Astrocyte of the hippocampus (primary cell): ENCODE results near the gene ARSK.

ENCODE experiments used
- DNase-seq: peaks from one replicate; pipeline ENCODE4 v3.0.0; 2011; ENCODE audit warnings: low read depth, low spot score

ARSK gene

DNA sequence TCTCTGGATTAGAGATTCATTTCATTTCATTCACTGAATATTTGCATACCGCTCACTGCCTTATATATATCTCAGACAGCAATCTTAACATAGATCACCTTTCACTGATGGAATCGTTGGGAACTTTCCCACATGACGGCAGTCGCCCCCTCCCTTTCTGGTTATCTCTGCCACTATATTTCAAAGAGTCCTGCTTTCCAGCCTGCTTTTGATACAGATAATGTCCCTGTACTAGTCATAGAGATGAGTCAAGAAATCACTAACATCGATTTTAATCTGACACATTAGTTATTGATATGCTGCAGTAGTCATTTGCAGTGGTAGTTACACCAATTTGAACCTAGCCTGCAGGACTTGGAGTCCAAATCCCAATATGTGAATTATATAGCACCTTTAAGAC is 8.5 kb downstream of the ARSK start:
- DNase-seq, result no peak

DNA sequence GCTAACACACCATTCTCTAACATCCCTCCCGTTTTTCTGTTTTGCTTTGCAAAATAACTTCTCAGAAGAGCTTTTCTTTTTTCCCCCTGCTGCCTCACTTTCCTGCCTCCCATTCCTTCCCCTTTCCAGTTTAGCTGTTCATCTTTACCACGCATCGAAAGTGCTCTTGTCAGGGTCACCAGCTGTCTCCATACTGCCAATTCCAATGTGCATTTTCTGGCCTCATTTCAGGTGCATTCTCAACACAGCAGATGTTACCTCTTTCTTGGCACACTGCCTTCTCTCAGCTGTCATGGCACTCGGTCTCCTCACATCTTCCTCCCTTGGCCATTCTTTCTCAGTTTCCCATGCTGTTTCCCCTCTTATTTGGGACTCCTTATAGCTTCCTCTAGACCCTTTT is 9.5 kb downstream of the ARSK start:
- DNase-seq, result no peak

DNA sequence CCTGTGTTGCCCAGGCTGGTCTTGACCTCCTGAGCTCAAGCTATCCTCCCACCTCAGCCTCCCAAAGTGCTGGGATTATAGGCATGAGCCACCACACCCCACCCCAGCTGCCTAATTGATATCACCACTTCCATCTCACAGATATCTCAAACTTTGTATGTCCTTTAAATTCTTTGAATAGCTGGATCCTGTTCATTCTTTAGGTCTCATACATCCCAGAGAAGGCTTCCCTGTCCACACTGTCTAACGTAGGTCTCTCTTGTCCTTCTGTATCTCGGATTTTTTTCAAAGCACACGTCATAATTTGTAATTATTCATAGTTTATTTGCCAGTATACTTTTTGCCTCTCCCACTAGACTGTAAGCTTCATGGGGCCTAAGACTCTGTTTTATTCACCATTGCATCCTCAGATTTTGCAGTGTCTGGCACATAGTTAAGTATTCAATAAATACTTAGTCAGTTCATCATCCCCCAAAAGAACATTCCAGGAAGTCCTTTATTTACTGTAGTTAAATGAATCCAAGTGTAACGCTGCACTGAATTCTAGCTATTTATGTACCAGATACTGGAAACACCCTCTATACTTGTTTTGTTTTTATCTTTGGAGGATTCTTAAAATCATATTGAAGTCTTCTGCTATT is 10.5 kb downstream of the ARSK start:
- peak; percentile 42 for DNase-seq

DNA sequence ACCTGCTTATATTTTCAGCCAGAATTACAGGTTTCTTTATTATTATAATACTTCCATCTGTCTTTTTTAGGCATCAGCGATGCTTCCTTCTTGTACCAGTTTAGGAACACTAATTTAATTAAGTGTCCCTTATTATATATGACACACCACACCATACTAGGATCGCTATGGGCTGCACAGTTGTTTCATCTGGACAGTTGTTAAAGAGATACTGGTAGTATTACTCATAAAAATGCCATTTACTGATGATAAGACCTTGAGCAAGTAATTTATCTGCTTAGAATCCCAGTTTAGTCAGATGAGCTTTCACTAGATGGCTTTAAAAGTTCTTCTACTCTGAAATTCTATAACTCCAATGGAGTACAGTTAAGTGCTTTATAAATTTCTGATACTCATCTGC is 17.1 kb downstream of the ARSK start:
- no peak for DNase-seq

DNA sequence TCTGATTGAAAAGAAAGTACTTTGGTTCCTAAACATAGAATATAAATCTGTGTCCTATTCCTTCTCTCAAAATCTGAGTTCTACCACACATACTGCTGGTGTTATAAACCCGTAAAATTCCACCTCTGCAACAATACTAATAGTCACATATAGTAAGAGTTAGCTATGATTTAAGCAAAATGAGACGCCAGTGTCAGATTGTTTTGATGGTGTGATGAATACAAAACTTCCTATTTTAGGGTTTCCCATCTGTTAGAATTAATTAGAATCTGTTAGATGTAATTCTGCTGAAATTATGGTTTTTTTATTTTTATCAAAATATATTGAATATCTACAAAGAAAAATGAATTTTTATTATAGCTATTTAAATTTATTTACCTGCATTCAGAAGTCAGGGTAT is 26.7 kb downstream of the ARSK start:
- no peak for DNase-seq

DNA sequence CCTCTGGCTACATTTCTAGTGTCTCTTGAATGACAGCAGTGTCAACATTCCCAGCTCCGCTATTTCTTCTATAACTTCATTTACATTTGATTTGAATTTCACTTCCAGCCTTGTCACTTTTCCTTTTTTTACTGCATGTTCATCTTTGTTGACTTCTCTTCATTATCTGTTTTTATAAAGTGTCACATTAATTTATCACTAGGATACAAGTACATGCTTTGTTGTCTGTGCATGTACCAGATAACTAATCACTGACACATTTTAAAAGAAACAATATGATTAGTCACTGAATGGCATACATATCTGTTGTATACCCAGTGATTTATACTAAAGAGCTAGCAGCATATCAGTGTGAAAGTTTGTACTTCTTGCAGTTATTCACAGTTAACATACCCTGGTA is 29.1 kb downstream of the ARSK start:
- DNase-seq, result no peak

DNA sequence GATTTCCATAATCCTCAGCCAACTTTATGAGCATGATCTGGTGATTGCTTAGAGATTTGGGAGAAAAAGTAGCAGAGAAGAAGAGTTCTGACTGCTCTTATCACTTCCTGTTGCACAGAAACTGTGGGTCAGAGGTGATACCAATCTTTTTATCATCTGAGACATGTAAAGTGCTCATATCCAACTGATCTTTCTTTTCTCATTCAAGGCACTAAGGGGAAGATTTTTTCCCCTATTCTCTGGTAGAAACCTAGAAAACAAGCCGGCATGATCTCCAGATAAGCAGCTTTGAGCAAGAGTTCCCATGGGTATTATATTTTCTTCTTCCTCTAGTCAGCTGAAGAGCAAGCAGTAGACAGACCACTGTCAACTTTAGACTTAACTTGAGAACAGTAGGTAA is 36.0 kb downstream of the ARSK start:
- DNase-seq, result no peak

DNA sequence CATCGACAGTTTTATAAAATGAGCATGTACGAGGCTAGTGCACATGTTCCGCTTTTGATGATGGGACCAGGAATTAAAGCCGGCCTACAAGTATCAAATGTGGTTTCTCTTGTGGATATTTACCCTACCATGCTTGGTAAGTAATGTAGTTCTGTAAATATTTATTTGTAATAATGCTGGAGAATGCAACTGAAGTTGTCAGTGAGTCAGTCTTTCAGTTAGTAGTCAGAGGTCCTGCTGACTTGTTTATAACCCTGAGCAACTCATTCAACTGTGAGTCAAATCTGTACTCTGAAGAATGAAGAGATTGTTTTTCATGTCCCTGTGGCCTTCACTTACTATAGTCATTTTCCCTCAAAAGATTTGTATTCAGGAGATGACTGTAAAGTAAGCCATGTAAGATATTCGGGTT is 36.6 kb downstream of the ARSK start:
- peak; percentile 68 for DNase-seq

DNA sequence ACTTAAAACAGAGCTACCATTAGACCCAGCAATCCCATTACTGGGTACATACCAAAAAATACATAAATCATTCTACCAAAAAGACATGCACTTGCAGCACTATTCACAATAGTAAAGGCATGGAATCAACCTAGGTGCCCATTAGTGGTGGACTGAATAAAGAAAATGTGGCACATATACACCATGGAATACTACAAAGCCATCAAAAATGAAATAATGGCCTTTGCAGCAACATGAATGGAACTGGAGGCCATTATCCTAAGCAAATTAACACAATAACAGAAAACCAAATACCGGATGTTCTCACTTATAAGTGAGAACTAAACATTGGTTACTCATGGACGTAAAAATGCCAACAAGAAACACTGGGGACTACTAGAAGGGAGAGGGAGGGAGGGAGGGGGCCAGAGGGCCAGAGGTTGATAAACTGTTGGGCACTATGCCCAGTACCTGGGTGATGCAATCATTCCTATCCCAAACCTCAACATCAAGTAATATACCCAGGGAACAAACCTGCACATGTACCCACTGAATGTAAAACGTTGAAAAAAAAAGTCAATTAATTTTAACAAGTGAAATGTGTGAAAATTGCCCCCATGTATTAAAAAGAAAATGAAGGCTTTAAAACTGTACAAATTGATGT is 40.5 kb downstream of the ARSK start:
- DNase-seq, result no peak

DNA sequence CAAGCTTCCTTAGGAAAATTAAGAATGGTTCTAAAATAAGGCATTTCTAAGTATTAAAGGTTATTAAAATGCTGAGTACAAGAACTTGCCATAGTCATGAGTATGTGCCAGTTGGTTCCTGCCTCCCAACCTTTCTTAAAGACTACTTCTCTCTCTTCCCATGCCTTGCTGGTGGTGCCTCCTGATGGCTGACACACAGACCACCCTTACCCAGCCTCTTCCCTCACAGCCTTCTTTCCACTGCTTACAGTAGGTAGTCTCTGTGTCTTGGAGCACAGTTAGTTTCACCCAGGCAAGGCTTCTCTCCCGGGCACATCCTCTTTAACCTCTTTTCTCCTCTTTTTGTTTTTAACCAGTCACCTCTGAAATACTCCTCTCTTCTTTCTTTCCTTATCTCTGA is 44.4 kb downstream of the ARSK start:
- DNase-seq, result no peak

DNA sequence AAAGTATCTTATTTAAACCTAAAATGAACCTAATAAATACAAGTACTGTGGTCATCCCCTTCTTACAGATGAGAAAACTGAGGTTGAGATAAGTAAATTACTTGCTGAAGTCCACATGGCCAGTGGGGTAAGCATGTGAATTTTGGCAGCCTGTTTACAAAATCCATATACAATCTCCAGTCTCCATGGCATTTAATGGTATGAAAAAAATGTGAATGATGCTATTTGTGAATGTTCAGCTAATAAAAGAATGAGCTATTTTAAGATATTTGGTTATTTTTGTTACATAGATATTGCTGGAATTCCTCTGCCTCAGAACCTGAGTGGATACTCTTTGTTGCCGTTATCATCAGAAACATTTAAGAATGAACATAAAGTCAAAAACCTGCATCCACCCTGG is 45.7 kb downstream of the ARSK start:
- DNase-seq, result no peak

DNA sequence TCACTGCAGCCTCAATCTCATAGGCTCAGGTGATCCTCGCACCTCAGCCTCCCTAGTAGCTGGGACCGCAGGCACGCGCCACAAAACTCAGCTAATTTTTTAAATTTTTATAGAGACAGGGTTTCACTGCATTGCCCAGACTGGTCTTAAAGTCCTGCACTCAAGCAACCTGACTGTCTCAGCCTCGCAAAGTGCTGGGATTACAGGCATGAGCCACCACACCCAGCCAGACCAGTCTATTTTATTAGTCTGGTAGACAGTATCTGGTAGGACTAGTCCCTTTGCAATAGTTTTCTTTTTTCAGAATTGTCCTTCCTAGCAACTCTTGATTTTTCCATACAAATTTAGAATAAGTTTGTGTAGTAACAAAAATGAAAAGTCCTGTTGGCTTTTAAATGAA is 50.9 kb downstream of the ARSK start:
- DNase-seq, result no peak

DNA sequence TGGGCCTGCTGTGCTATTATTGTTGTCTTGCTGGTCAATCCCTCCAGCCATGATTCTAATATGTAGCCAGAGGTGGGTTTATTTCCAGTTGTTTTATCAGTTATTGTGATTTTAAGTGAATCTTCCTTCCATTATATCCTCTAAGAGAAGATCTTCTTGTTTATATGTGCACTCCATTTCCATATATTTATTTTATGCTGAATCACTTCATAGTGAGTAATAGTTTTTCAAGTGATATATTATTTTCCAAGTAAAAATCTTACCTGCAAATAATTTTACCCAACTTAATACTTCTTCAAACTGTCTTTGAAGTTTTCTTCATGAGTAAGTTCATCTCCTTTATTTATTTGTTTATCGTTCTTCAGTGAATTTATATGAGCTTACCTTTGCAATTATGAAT is 51.5 kb downstream of the ARSK start:
- no peak for DNase-seq

DNA sequence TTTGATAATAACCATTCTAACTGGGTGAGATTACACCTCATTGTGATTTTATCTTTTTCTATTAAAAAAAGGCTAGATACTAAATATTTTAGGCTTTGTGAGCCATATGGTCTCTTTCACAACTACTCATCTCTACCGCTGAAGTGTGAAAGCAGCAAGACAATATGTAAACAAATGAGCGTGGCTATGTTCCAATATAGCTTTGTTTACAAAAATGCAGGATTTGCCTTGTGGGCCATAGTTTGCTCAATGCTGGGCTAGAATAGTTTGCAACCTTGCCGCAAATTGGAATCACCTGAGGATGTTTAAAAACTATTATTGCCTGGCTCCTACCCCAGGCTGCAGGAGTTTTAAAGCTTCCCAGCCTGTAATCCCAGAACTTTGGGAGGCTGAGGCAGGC is 54.8 kb downstream of the ARSK start:
- no peak for DNase-seq

DNA sequence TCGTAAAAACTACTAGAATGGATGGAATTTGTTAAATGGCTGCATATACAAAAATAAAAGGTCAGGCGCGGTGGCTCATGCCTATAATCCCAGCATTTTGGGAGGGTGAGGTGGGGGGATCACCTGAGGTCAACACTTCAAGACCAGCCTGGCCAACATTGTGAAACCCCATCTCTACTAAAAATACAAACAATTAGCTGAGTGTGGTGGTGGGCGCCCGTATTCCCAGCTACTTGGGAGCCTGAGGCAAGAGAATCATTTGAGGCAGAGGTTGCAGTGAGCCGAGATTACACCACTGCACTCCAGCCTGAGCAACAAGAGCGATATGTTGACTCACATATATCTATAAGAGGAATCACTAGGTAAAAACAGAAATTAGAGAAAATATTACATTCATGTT is 55.6 kb downstream of the ARSK start:
- DNase-seq, result no peak

DNA sequence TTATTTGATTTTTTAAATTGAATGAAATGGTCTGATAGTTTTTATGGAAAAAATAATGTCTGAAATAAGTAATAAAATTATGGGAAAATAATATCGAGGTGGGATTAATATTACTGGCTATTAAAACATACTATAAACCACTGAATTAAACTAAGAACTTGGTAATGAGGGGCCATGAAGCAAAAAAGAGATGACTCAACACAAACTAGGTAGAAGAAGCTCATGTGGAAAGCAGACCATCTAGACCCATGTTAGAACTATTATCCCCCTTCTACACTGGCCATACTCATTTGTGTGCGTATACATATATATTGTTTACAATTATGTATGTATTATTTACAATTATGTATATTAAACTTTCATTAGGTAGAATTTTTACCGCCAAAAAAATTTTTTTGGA is 56.5 kb downstream of the ARSK start:
- no peak for DNase-seq

DNA sequence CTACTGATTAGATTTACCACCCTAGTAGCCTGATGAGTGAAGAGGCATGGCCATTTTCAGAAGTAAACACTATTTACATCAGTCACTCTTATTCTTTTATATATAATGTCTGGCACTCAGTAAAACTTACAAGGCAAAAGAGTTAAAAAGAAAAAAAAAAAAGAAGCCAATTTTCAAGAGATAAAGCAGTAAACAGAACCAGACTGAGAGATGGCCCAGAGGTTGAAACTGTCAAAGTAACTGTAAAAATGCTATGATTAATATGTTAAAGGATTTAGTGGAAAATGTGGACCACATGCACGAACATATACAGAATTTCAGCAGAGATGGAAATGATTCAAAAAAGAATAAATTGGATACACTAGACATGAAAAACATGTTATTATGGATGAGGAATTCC is 58.6 kb downstream of the ARSK start:
- no peak for DNase-seq

DNA sequence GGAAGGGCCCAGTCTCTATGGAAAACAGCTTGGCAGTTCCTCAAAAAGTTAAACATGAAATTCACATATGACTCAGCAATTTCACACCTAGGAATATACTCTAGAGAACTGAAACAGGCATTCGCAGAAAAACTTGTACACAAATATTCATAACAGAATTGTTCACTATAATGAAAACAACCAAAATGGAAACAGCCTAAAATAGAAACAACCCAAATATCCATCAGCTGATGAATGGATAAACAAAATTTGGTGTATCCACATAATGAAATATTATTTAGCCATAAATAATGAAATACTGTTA is 60.2 kb downstream of the ARSK start:
- DNase-seq, result no peak

DNA sequence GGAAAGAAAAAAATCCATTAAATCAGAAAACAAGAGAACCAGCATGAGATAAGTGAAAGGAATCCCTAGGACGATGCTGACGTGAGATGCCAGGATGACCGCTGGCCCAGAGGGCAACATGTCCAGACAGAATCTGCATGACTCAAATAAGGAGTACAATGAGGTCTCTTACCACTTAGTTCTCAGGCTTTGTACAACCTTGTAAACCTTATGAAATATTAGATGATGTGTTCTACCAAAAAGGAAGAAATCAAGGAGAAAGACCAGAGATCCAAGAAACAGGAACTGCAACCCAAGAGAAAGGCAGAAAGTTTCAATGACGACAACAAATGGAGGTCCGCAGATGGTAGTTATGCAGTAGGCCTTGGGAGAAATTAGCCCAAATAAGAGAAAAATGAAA is 62.2 kb downstream of the ARSK start:
- no peak for DNase-seq

DNA sequence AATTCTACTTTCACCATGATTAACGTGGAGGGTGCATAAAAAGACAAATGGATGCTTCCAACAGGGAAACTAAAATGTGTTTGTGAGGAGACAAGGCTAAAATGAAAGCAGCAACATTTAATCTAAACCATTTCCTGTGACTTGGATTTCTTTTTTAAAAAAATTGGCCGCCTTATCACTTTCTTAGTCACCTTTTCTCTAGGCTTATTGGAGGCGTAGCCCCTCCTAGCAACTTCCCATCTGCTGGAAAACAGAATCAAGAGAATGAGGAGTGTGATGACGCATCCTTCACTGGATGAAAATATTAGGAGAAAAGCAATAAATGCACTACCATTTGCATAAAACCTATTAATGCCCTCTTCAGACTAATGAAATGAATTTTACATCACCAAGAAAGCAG is 64.2 kb downstream of the ARSK start:
- DNase-seq, result no peak

DNA sequence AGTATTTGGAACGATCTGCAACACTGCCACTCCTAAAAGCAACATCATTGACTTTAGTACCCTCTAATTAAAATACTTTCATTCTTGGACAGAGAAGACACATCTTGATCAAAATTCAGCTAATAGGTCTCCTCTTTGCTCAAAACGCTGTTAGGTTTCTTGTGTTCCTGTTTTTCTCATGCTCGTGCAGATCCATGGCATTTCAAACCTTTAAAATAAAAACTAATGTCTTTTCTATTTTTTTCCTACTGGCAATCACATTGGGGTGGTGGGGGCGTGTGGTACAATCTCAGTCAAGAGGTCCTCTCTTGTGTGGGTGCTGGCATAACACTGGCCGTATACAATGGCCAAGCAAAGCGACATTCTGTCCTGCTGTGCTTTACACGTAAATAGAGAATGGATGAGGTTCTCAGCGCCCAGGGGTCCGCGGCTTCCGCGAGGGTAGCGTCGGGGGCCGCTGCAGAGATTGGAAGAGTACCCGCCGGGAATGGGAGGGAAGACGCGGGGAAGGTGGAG is 64.7 kb downstream of the ARSK start:
- DNase-seq, result no peak

DNA sequence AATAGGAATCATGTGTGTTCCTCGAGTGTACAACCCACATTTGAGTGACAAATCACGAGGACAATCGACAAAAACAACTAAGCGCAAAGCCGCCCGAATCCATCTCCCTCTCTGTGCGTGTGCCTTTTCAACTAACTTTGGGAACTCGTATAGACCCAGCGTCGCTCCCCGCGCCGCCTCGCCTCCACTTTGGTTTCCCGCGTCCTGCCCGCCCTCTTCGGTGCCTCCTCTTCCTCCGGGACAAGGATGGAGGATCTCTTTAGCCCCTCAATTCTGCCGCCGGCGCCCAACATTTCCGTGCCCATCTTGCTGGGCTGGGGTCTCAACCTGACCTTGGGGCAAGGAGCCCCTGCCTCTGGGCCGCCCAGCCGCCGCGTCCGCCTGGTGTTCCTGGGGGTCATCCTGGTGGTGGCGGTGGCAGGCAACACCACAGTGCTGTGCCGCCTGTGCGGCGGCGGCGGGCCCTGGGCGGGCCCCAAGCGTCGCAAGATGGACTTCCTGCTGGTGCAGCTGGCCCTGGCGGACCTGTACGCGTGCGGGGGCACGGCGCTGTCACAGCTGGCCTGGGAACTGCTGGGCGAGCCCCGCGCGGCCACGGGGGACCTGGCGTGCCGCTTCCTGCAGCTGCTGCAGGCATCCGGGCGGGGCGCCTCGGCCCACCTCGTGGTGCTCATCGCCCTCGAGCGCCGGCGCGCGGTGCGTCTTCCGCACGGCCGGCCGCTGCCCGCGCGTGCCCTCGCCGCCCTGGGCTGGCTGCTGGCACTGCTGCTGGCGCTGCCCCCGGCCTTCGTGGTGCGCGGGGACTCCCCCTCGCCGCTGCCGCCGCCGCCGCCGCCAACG is 65.3 kb downstream of the ARSK start, which contains the start of gene GPR150:
TSS of gene GPR150 (plus strand) at position 58 of the 840 bp plus-strand sequence. CDS start at position 247, 189 bp downstream.
- peak; percentile 63 for DNase-seq
